GM21515 (cell line): ENCODE results near the gene CLCN7.
"Not testable (repeated sequence)": the region's sequence is repeated elsewhere in the genome, so short reads cannot be mapped to it uniquely, and the experiment has no call there.

Experiments
- ATAC-seq: cut with Tn5 transposase; IDR thresholded peaks from one replicate; pipeline ENCODE4 v1.9.1; 2021; ENCODE audit not compliant: unreplicated experiment

Gene CLCN7

DNA sequence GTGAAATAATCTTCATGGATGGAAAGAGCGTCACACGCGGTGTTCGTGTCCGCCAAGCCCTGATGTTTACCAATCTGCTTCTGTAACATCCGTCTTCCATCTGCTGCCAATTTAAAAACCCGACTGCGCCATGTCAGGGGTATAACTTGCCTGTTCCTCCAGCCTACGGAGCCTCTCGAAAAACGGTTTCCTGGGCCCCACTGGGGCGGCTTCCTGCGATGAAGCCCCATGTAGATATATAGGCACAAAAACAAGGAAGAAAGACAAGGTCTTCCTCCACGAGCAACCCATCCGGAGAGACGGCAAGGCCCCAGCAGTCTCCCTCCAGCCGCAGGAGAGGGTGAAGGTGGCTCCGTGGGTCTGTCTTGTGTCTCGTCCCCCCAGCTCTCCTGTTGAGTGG is 13.8 kb upstream of the CLCN7 start, which contains the start of gene PTX4:
Gene PTX4, minus strand, starts transcription at position 326 of the 400 bp plus-strand sequence. Its CDS starts 35 bp downstream, at position 291.
- no peak for ATAC-seq

GRCh38 chr16:1488054-1488601 is 13.3 kb upstream of the CLCN7 start:
- no peak for ATAC-seq

GRCh38 chr16:1487395-1488053 is 12.7 kb upstream of the CLCN7 start:
- no peak for ATAC-seq

DNA sequence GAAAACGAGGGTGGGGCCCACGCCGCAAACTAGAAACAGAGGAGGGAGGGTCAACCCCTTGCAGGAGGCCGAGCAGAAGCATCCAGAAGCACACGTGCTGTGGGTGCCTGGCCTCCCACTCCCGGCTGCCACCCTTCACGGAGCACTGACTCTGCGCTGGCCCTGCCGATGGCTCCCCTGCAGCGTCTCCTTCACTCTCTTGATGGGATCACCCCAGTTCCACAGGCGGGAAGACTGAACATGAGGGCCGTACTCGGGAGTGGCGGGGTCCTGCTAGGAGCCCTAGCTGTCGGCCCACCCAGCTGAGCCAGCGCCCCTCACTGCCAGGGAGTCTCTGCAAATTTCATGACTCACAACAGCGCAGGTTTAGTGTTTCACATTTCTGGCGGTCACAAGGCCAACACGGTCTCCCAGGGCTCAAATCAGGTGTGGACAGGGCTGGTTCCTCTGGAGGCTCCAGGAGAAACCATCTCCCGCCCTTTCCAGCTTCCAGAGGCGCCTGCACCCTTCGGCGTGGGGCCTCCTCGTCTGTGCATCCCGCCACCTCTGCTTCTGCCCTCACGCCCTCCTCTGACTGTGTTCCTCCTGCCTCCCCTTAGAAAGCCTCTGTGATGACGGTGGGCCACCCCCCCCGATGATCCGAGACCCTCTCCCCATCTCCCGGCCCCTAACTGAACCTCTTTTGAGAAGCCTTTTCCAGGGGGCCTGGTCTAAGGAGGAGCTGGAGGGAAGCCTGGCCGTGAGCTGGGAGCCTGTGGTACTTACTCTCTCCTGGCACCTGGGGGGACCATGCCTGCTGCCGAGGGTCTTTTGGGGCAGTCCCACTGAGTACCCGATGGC is 11.9 kb upstream of the CLCN7 start:
- ATAC-seq, result no peak

DNA sequence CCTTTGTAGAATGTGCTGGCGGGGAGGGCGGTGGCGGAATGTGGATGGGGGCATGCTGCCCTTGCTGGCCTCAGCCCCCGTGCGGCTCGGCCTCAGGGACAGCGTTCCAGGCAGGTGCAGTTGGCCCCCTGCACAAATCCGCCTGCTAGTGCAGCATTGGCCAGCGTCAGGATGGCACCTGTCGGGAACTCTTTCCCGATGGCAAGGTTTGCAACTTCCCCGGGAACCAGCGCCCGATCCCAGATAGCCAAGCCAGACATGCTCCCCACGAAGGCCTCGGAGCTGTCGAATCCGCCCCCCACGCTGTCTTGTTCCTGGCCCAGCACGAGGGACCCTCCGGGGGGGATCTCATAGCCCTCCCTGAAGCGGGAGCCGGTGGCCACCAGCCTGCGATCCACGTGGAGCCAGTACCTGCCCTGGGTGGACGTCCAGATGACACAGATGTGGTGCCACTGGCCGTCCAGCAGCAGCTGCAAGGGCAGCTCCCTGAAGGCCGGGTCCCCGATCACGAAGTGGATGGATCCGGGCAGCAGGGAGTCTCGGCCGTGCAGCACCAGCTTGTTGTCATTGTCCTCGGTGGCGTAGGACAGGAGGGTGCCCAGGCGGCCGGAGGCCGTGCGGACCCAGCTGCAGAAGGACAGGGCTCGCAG is 11.1 kb upstream of the CLCN7 start:
- ATAC-seq, result no peak

DNA sequence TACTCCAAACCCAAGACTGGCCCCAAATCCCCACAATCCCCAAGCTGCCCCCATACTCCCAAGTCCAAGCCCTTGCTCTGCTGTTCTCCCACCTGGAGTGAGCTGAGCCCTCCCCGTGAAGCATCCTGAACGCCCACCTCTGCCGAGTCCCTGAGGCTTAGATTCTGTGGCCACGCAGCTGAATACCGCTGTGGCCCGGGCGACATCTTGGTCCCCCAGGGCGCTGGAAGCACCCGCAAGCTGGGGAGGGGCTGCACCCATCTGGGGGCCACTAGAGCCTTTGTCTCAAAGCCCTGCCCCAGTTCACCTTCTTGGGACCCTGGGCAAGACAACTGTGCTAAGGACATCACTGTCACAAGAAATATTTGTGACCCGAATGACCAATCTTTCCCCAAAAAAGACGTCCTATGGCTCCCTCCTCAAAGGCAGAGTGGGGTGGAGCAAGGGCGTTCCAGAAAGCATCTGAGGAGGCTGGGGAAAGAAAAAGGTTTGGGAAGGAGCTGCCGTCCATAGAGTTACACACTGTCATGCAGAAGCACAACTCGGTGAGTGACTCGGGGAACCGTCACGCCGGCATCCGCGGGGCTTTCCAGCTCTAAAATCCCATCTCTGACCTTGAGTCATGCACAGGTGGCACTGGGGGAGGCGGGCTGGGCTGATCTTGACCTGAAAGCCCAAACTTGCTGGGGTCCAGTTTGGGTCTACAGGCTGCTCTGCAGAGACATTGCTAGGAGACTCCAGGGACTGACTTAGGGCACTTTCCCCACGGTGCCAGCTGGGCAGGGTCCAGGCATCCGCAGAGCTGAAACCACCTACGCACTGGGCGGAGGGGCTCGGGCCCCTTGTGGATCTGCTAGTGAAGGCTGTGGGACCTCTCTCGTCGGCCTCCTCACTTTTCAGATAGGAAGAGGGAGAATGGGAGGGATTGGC is 7.3 kb upstream of the CLCN7 start:
- no peak for ATAC-seq

- not testable (repeated sequence) for ATAC-seq
These were observed 4.1 kb upstream of the CLCN7 start for GRCh38 chr16:1478937-1479336.

DNA sequence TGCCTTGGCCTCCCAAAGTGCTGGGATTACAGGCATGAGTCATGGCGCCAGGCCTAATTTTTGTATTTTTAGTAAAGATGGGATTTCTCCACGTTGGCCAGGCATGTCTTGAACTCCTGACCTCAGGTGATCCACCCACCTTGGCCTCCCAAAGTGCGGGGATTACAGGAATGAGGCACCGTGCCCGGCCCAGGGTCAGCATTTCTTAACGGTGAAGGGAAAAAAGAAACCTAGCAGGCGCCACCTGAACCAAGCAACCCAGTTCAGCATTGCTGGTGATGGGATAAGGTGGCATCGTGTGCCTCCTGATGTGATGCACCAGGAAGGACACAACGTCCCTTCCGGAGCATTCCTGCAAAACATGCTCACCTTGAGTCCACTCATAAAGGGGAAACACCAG is 2.2 kb upstream of the CLCN7 start:
- no peak for ATAC-seq

DNA sequence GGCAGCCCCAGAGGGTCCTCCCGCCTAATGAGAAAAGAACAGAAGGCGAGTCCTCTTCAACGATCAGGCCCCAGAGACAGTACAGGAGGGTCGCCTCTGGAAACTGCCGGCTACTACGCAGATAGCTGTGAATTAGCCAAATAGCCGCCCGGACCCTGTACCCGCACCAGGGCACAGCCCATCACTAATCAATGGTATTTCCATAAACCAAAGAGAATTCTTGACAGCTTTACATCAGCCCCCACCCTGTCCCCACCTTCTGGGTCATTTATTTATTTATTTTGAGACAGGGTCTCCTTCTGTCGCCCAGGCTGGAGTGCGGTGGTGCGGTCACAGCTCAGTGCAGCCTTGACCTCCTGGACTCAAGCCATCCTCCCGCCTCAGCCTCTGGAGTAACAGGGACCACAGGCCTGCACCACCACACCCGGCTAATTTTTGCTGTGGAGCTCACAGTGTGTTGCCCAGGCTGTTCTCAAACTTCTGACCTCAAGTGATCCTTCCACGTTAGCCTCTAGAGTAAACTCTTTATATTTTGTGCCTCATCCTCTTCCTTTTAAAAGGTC is 805 bp upstream of the CLCN7 start:
- ATAC-seq, result no peak

DNA sequence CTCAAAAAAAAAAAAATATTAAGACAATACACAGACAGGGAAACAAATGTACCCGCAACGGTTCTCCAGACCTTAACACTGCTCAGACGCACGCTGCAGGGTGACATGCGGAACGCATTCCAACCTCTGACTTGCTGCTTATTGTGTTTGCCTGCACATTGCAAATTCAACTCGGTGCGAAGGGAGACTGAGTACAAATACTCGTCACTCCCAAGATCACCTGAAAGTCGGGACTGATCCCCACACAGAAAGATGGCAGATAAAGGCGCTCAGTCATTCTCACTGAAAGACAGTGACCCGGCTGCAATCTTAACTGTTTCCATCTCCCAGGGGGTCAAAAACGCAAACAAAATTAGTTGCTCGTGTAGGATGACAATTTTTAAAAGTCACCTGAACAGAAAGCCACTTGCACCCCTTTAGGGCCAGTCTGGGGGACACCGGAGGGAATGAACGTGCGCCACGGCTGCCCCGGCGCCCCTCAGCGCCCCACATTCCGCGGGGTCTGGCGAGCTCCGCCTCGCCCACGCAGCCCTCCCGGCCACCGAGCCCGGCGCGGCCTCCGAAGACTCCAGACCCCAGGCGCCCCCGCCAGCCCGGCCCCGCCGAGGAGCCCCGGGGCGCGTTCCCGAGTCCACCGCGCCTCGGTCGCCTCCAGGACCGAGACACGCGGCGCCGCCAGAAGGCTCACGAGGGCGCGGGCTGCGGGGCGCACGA is 589 bp downstream of the CLCN7 start:
- ATAC-seq, result peak; percentile 23

- ATAC-seq, result no peak
These were observed 1.9 kb downstream of the CLCN7 start for GRCh38 chr16:1472974-1473373.

- ATAC-seq, result no peak
These were observed 3.1 kb downstream of the CLCN7 start for GRCh38 chr16:1471569-1472194.

DNA sequence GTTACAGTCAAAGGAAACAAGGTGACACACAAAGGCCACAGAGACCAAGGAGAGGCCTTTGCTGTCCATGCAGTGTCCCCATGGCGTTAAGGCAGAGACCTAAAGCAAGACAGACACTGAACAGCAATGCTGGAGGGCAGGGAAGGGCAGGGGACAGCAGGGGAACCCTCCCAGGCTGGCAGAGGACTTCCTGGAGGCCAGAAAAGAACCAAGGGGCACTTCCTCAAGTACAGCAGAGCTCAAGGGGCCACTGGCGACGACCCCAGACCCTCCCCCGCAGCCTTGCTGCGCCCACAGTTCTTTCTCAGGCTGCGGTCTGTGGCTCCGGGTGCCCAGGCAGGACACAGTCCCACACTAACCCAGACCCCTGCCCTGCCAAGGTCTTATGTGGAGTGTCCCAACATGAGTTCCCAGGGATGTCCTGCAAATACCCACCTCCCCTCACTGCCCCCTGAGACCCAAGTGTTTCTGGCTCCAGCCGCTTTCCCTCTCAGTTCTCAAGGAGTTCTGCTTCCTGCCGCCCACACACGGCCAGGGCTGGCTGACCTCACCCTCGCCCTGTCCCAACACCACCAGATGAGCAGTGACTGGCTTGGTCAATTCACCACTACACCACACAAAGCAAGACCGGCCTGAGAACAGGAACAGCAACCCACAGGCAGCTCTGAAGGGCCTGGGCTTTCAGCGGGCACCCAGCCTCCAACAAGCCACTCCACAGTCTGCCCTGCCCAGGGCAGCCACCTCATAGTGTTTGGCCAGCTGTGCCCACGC is 4.2 kb downstream of the CLCN7 start:
- ATAC-seq, result no peak

- no peak for ATAC-seq
These were observed 5.1 kb downstream of the CLCN7 start for GRCh38 chr16:1469693-1470201.

- ATAC-seq, result not testable (repeated sequence)
These were observed 5.7 kb downstream of the CLCN7 start for GRCh38 chr16:1469141-1469540.

DNA sequence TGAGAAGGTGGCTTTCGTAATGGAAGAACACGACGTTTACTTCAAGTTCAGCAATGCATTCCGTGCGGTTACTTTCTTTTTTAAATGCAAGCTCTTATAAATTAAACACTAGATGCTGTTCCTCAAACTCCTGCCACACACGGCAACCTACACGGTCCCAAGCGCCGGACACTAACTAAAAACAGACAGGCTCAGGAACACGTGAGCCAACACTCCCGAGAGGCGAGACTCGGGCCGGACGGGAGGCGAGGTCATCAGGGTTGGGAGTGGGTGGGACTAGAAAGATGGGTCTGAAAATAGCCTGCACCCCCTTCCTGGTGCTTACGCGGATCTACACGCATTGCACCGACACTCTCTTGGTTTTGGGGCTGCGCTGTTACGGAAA is 6.4 kb downstream of the CLCN7 start:
- ATAC-seq, result no peak

GRCh38 chr16:1466968-1467521 is 7.8 kb downstream of the CLCN7 start:
- no peak for ATAC-seq

DNA sequence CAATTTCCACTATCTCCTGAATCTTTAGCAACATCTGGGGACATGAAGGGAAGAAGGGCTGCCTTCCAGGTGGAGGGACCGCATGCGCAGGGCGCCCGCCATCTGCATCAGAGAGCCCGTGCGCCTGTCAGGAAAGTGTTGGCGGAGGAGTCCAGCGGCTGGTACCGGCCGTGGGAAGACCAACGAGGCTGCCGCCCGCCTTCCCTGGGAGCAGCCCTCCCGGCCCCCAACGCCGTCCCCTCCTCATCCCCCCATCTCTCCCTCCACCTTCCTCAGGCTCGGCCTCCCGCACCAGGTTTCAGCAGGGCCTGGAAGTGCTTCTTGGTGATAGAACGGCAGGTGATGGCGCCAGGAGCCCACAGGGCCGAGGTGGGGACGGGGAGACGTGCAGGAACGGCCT is 8.8 kb downstream of the CLCN7 start:
- ATAC-seq, result no peak
